ENCODE measurements around the gene C12orf75.

C12orf75 gene

DNA sequence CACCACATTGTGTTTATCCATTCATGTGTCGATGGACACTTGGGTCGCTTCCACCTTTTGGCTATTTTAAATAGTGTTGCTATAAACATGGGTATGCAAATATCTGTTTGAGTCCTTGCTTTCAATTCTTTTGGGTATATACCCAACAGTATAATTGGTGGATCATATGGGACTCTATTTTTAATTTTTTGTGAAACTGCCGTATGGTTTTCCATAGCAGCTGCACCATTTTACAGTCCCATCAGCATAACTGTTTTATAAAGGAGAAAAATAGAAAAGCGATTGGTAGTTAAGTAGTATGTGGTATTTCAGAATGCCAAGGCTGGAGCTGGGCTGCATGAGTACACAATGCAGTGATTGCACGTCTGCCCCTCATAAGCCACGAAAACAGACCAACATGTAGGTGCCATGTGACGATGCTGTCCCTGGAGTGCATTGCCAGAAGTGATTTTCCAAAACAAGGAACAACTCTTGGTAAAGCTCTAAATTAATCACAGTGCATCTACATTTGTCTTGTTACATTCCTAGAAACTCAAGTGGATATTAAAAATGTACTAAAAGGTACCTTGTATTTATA is 83.5 kb downstream of the C12orf75 start:
- no peak for DNase-seq (ENCODE audit: low read depth in 2 of 2, low spot score in 1 of 2)

DNA sequence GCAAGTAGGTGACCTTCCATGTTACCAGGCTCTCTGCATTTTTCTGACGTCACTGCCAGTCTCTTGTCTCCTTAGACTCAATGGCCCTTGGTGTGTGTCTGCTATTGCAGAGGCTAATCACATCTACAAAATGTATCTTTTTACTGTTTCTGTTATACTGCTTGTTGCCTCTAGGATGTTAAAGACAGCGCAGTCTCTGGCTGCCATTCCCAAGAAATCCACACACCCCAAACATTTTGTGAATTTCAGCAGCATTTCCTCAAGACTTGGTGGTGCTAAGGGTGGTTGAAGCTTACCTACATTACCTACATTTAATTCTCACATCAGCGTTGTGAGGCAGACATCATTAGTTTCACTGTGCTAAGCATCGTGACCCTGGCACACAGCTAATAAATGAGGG is 87.2 kb downstream of the C12orf75 start:
- no peak for DNase-seq (ENCODE audit: low read depth in 2 of 2, low spot score in 1 of 2)

DNA sequence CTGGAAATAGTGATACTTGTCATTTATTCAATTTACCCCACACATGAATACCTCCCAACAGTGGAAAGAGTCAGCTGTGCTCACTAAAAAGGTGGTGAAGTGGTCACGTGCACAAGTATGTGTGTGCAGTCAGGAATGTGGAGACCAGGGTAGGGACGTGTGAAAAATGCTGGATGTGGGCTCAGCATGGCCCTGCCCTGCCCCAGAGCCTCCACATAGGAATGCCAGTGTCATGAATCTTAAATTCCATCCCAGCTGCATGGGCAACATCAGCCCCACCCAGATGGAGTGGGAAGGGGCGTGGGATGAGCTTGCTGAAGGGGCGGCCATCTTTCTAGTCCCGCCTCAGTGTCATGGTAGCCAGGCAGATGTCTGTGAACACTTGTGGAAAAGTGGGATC is 87.7 kb downstream of the C12orf75 start:
- DNase-seq (ENCODE audit: low read depth in 2 of 2, low spot score in 1 of 2): no peak

DNA sequence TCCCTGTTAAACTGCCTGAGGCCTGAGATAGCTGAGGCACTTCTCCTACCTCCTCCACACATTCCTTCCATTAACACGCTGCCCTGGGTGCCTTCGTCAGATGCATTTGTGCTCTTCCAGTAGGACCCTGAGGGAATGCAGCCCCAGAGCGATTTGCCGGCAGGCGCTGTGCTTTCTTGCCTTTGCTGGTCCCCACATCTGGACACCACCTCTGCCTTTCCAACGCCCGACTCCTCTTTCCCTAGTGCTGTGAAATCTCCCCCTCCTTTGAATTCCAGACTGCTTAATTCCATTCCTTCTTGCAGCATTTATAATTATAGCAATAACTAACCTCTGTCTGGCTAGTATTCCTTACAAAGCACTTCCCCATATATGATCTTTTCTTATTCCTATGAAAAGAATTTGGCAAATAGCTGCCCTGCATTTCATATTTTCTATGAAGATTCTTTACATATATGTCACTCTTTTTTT is 88.4 kb downstream of the C12orf75 start:
- DNase-seq (ENCODE audit: low read depth in 2 of 2, low spot score in 1 of 2): no peak

DNA sequence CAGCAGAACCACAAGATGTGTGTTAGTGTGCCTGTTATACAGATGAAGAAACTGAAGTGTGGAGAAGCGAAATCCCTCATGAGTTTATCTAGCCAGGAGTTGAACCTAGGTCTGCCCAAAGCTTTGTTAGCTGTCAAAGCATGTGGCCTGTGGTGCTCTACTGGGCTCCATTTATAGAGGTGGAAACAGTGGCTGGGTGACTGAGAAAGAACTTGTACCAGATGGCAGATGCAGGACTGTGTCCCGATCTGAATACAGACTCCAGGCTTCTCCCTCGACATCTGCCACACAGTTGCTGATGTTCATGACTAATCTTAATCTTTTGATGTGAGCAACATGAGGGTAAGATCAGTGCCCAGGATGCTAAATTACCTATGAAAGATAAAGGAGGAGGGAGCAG is 89.1 kb downstream of the C12orf75 start:
- DNase-seq (ENCODE audit: low read depth in 2 of 2, low spot score in 1 of 2): no peak

DNA sequence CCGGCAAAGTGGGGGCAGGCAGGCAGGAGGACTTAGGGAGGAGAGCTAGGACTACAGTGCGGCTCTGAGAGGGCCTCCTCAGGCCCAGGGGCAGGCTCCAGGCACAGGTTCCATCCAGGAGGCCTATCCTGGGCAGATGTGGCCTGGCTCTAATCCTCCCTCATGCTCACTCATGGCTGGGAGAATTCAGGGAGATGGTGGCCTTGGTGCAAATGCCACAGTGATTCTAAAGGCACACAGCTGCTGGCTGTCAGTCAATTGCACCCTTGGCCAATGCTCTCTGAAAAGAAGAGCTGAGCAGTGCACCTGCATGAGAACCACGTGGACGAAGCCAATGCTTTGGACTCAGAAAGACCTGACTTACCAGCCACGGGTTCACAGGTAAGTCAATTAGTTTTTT is 89.6 kb downstream of the C12orf75 start:
- DNase-seq (ENCODE audit: low read depth in 2 of 2, low spot score in 1 of 2): no peak

DNA sequence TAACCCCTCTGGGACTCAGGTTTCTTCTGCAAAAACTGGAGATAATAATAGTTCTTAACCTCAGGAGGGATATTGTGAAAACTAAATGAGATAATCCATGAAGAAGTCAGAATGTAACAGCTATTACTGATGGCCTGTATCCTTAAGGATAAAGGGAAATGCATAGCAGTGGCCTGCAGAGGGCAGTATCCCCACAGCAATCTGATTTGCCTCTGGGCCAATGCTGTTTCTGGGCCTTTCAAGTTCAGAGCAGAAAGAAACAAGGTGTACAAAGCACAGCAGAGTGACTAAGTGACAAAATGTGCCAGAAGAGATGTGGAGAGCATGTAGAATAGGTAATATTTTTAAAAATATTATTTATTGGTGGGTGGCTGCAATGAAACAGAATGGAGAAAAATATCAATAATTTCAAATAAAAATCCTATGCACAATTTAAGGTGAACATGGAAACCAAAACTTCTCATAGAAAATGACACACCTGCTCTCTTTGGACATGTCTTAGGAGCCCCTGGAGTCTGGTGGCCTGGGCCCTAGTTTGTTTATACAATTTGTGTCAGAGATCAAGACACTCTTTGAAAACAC is 90.3 kb downstream of the C12orf75 start:
- peak in 1 of 2 donors; percentile 24 for DNase-seq (ENCODE audit: low read depth in 2 of 2, low spot score in 1 of 2)

All from stimulated activated CD8-positive, alpha-beta memory T cell treated with anti-CD3 and anti-CD28 coated beads, Interleukin-4, amount 100 ng/mL, for 1 hour (primary cell).